Cardiac fibroblast (primary cell): ENCODE measurements around the gene PKP4.

Experiments used
- DNase-seq, 2 donors: peaks; one replicate each; pipeline versions ENCODE4 v3.0.0 to v3.0.0-alpha.2; 2010; ENCODE audit warnings: low read depth in 2 of 2
- H3K4me3 ChIP-seq, 2 donors: replicated peaks in 1 of 2; 1 replicate in 1 of 2; 2 replicates in 1 of 2; pipeline ENCODE4 v1.5.1; 2011; ENCODE audit warnings: low read depth in 2 of 2, low read length in 2 of 2, mild to moderate bottlenecking in 2 of 2, moderate library complexity in 1 of 2
- CTCF ChIP-seq: IDR thresholded peaks from one replicate; pipeline ENCODE4 v1.5.1; 2011; ENCODE audit warnings: low read depth, mild to moderate bottlenecking, low read length, inconsistent platforms

Gene PKP4

DNA sequence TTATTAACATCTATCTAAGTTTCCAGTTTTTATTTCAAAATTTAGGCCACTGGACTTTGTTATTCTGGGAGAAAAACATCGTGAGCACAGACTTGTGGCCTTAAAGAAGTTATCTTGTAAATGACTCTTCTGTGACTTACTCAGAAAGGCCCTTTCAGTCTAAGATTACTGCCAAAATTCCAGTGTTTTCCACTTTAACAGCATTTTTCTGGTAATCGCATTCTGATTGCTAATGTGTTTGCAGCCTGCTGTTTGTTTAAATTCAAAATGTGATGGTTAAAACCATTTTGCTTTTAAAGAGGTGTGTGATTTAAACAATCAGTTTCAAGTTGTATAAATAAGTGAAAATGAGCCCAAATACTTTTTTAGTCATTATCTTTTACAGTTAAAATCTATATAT is 201.6 kb downstream of the PKP4 start:
- no peak for DNase-seq
- no peak for TF ChIP-seq CTCF
- H3K4me3 ChIP-seq, result no peak overlapping the region

DNA sequence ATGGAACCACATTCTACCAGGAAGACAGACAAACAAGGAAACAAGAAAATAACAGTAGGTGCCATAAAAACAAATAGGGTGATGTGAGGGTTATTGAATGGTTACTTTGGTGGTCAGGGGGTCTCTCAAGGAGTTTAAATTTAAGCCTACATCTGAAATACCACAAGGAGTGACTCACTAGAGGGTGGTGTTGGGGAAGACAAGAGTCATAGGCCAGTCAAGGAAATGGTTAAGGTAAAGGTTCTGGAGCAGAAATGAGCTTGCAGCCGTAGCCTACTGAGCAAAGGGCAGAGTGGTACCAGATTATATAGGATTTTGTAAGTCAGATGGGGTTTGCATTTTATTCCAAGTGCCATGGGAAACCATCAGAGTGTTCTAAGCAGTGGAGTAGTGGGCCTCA is 202.7 kb downstream of the PKP4 start:
- H3K4me3 ChIP-seq, result no peak overlapping the region
- DNase-seq, result no peak
- TF ChIP-seq CTCF, result no peak

- no peak for TF ChIP-seq CTCF
- no peak overlapping the region for H3K4me3 ChIP-seq
- no peak for DNase-seq
Observed at GRCh38 chr2:158661231-158661630, 204.5 kb downstream of the PKP4 start.

DNA sequence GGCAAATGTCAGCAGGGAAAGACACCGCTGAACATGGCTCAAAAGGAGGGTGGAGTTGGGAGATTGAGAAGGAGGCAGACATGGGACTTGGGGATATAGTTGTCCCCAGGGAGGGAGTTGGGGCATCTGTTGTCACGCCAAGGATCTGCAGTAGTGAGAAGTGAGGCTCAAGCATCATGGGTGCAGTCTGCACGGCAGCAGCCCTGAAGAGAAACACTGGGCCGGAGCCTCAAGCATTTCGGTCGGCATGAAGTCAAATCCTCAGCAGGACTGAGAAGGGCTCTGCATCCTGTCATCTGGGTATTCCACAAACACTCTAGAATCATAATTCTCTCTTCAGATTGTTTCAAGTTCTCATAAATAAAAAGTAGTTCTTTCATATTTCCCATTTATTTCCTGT is 205.7 kb downstream of the PKP4 start:
- H3K4me3 ChIP-seq, result no peak overlapping the region
- TF ChIP-seq CTCF, result no peak
- DNase-seq, result no peak

- no peak for DNase-seq
- H3K4me3 ChIP-seq, result no peak overlapping the region
- TF ChIP-seq CTCF, result no peak
Observed at GRCh38 chr2:158663796-158664195, 207.0 kb downstream of the PKP4 start.

DNA sequence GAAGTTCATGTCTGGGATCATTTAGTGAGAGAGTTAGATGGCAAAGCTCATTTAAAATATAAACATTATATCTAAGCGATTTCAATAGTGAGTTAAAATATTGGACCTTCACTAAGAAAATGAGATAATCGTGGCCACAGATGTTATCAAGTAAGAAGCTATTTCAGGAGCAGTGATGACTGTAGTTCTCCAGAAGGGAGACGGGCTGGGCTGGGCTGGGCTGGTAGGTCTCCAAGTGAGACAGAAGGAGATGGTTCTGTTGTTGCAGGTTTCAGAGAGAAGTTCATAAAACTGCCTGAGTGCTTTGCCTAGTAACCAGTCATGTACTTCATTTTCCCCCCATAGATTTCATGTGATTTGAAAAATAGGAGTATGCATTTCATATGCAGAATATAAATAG is 208.2 kb downstream of the PKP4 start:
- no peak for TF ChIP-seq CTCF
- H3K4me3 ChIP-seq, result no peak overlapping the region
- peak in 1 of 2 donors; percentile 16 for DNase-seq

GRCh38 chr2:158665536-158666302 is 209.0 kb downstream of the PKP4 start:
- no peak for TF ChIP-seq CTCF
- DNase-seq, result peak; percentile 28 to 49
- H3K4me3 ChIP-seq, result no peak overlapping the region
